GM10248 (cell line): ENCODE data around the gene ABCG1.

Source experiments
- CTCF ChIA-PET: fragments of 300-600 bp; sonication (Branson Sonifier 250); formaldehyde crosslinking; extraction: SDS; loops from one replicate; lab custom pipeline; 2021; ENCODE audit warnings: antibody characterized with exemption; lab: Yijun Ruan, JAX
- POLR2A ChIA-PET: fragments of 350-650 bp; sonication (Branson Sonifier 250); formaldehyde crosslinking; extraction: SDS; loops from one replicate; lab custom pipeline; 2020; ENCODE audit warnings: antibody characterized with exemption; lab: Yijun Ruan, JAX
- DNase-seq: peaks from one replicate; pipeline ENCODE4 v3.0.0; 2012; ENCODE audit errors: extremely low spot score
- TF ChIP-seq, protein P1 (sequence below): IDR thresholded peaks from 2 replicates; pipeline ENCODE4 v1.5.1; 2012; ENCODE audit warnings: mild to moderate bottlenecking, low read depth; ENCODE audit errors: extremely low read depth, missing control alignments, control extremely low read depth

Gene ABCG1

DNA sequence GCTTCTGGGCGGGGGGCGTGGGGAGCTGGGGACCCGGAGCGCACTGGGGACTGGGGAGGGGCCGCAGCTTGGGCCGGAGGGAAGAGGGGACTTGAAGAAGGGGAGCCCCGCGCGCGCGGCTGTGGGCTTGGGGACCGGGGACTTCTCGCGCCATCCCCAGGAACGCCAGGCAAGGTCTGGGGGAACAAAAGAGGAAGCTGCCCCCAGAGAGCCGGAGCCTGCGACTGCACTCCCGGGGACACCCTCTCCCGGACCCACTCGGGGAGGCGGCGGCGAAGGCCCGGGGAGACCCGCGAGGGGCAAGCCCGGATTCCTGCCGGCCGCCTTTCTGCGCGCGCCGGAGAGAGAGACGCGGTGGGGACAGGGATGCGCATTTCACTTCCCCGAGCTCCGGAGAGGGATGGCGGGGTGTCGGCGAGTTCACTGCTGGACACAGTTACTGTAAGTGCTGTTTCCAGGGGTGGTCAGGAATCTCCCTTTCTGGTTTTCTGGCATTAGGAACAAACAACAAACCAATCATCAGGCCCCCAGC, 732 bp downstream of the ABCG1 start:
- POLR2A ChIA-PET: interaction anchor here (0.6 kb wide), 1 partner anchor 64 kb away, joined by 3 read pairs; no protein-coding TSS in a partner anchor
- TF ChIP-seq, protein P1, sequence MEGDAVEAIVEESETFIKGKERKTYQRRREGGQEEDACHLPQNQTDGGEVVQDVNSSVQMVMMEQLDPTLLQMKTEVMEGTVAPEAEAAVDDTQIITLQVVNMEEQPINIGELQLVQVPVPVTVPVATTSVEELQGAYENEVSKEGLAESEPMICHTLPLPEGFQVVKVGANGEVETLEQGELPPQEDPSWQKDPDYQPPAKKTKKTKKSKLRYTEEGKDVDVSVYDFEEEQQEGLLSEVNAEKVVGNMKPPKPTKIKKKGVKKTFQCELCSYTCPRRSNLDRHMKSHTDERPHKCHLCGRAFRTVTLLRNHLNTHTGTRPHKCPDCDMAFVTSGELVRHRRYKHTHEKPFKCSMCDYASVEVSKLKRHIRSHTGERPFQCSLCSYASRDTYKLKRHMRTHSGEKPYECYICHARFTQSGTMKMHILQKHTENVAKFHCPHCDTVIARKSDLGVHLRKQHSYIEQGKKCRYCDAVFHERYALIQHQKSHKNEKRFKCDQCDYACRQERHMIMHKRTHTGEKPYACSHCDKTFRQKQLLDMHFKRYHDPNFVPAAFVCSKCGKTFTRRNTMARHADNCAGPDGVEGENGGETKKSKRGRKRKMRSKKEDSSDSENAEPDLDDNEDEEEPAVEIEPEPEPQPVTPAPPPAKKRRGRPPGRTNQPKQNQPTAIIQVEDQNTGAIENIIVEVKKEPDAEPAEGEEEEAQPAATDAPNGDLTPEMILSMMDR: no peak
- peak; percentile 49 for DNase-seq
- CTCF ChIA-PET: interaction anchor here (1.1 to 2.8 kb wide), 8 partner anchors 9 to 74 kb away, joined by 3 to 26 read pairs (median 6); no protein-coding TSS in a partner anchor

DNA sequence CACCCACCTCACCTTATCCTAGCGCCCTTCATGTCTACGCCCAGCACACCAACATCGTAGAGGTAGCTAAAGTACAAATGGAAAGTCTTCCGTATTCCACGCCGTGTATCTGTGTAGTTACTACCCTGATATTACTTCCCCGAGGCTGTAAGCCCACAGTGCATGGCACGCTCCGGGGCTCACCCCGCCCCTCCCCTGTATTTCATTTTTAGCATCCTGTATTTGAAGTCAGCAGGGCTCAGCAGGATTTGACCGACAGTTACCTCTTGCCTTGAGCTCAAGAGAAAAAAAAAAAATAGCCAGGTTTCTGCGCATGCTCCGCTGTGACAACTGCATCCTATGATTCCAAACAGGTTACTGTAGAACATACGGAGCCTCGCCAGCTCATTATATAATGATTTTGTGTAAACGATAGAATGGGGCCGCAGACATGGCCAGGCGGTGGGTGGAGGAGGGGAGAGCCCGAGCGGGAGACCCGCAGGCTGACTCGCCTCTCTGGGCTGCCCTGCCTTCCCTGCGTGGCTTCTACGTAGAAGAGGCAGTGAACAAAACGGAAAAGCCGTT, 1.3 kb downstream of the ABCG1 start:
- POLR2A ChIA-PET: interaction anchor here (0.6 kb wide), 1 partner anchor 64 kb away, joined by 3 read pairs; no protein-coding TSS in a partner anchor
- TF ChIP-seq, protein P1: no peak
- CTCF ChIA-PET: interaction anchor here (1.1 to 2.8 kb wide), 8 partner anchors 9 to 75 kb away, joined by 3 to 26 read pairs (median 6); no protein-coding TSS in a partner anchor
- DNase-seq: peak; percentile 63

DNA sequence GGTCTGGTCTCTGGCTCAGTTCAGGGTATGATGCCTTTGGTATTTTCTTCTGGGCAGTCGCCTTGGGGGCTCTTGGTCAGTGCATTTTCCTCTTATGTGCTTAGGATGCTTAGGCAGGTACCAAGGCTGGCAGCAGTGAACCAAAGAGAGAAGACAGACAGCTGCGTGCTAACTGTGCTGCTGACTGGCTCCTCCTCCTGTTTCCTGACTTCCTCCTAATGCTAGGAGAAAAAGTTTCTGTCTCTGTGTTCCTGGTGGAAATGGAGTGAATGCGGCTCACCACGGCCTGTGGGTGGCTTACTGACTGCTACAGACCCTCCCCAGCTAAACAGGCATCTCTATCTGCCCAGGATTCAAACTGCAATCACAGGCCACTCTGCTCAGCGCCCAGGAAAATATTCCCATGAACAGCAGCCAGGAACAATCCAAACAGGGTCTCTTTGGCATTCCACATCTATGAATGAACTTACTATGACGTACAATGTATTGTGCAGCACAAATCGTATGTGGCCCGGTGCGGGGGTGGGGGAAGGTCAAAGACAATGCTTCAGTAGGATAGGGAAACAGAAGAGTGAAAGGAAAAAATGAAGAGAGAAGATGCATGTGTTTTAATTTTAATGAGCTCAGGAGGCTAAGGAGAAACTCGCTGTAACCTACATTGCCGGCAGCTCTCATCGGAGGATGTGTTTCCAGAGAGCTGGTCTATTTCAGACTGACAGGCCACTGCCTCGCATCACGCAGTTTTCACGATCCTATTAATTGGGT, 2.8 kb downstream of the ABCG1 start:
- TF ChIP-seq, protein P1: no peak
- CTCF ChIA-PET: interaction anchor here (2.4 to 2.8 kb wide), 2 partner anchors 12 to 38 kb away, joined by 12 to 26 read pairs; no protein-coding TSS in a partner anchor
- DNase-seq: no peak
- POLR2A ChIA-PET: no interaction called here

DNA sequence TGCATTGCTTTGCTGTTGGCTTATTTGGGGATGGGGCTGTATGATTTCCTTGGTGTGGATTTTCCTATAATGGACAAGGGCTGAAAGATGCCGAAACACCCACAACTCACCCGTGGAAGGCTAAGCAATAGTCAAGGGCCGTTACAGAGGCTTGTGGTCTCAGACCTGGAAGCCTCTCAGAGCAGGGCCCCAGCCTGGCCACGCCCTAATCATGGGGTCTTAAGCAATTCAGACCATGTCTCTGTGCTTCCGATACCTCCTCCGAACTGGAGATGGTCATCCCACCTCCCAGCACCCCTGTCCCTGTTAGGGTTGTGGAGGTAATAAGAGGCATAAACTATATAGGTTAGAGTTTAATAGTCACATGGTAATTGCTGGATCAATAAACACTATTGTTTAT, 3.4 kb downstream of the ABCG1 start:
- ChIA-PET CTCF (no interaction called here), POLR2A (no interaction called here)
- DNase-seq: no peak
- TF ChIP-seq, protein P1: no peak

DNA sequence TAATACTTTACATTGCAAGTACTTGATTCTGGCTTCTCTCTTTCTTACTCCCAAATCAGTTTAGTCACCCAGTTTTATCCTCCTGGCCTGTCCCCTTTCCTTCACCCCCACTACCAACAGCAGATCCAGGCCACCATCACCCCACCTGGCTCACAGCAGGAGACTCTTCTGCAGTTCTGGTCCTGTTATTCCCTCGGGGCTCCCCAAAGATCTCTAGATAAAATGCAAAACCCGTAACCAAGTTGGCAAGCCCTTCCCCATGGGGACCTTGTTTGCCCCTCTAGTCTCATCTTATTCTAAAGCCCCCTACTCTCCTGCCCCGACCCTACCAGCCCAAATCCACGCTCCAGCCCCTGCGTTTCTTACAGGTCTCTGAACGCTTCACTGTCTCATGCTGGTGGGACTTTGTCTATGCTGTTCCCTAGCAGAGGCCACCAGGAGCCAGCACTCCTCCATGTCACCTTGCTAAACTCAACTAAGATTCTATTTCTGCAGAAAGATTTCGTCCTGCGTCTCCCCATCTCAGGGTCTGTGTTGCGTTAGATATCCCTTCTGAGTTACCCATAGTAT, 4.0 kb downstream of the ABCG1 start:
- TF ChIP-seq, protein P1: no peak
- DNase-seq: no peak
- CTCF ChIA-PET: interaction anchor here (2.4 kb wide), 1 partner anchor 10 kb away, joined by 7 read pairs; no protein-coding TSS in a partner anchor
- POLR2A ChIA-PET: no interaction called here
